Suprapubic skin (tissue), 3 donors: ENCODE results near the gene PPP1R9B.

ENCODE experiments used
- EP300 ChIP-seq: sonication (generic); formaldehyde crosslinking; IDR thresholded peaks from one replicate; pipeline ENCODE4 v1.6.1; 2017; ENCODE audit warnings: antibody characterized with exemption
- TF ChIP-seq, protein P1 (sequence below), 2 donors: fragments of 200-600 bp in 1 of 2; fragments of 450-650 bp in 1 of 2; sonication (generic) in 1 of 2; IDR thresholded peaks; one replicate each; pipeline ENCODE4 v1.5.1; 2016 to 2019; ENCODE audit warnings: antibody characterized with exemption in 2 of 2, mild to moderate bottlenecking in 1 of 2, moderate library complexity in 1 of 2

DNA sequence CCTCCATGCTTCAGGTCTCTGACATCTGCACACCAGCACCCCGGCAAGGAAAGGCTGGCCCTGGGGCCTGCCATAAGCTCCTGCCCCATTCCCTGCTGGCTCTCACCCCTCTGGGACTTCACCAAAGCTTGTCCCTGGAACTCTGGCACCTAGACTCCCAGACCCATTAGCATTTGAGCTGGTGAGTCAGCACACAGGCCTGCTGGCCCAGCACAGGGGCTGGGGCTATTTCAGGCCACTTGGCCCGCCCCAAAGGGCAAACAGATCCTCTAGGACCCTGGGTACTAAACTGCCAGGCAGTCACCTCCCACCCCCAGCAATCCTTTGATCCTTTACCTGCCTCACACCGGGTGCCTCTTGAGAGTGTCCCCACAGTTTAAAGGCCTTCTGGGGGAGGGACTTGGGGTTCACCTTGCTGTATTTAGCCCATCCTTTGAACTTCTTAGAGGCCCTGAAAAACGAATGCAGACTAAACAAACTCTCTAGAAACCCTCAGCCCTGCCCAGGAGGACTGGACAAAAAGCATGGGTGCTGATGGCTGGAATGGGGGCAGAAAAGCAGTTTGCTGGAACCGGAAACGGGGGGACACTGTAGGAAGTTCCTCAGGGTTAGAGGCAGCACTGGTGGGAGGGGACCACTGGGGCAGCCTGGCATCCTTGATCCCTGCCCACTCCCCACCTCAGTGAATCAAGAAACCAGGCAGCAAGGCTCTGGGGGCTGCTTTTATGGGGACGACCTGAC lies 17.3 kb downstream of the PPP1R9B start:
- TF ChIP-seq, protein P1, sequence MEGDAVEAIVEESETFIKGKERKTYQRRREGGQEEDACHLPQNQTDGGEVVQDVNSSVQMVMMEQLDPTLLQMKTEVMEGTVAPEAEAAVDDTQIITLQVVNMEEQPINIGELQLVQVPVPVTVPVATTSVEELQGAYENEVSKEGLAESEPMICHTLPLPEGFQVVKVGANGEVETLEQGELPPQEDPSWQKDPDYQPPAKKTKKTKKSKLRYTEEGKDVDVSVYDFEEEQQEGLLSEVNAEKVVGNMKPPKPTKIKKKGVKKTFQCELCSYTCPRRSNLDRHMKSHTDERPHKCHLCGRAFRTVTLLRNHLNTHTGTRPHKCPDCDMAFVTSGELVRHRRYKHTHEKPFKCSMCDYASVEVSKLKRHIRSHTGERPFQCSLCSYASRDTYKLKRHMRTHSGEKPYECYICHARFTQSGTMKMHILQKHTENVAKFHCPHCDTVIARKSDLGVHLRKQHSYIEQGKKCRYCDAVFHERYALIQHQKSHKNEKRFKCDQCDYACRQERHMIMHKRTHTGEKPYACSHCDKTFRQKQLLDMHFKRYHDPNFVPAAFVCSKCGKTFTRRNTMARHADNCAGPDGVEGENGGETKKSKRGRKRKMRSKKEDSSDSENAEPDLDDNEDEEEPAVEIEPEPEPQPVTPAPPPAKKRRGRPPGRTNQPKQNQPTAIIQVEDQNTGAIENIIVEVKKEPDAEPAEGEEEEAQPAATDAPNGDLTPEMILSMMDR (IDR thresholded peaks at IDR 0.05): no peak
- no peak for TF ChIP-seq EP300
